HepG2 (cell line): ENCODE data around the gene RSKR. TPM values are rescaled to one million over a fixed set of nuclear protein-coding genes. Genes with fewer than 3 reads are reported as not detected.

ENCODE experiments used
- ATAC-seq: fragments of 200-7000 bp; cut with Tn5 transposase; 3 replicates; pipeline ENCODE4 v1.9.1; 2020; ENCODE audit warnings: mild to moderate bottlenecking, moderate library complexity
- BruUV-seq: library from RNA; stranded (reverse); fragments of 400-500 nt; replicated peaks from 2 replicates; lab custom pipeline; 2021; lab: Mats Ljungman, UMichigan
- CTCF ChIA-PET: fragments of 300-600 bp; formaldehyde crosslinking; extraction: SDS; loops from one replicate; lab custom pipeline; 2021; ENCODE audit warnings: low total read pairs, inconsistent platforms, low intra/inter-chr PET ratio; lab: Yijun Ruan, JAX
- POLR2A ChIA-PET: fragments of 350-600 bp; sonication (Branson Sonifier 250); formaldehyde crosslinking; loops from one replicate; lab custom pipeline; 2020; ENCODE audit warnings: antibody characterized with exemption, inconsistent platforms; lab: Yijun Ruan, JAX
- DNase-seq: peaks from one replicate; pipeline ENCODE4 v3.0.0-alpha.2; 2015; ENCODE audit warnings: low spot score
- FAIRE-seq: peaks from 3 replicates; lab custom pipeline; 2011; peaks lifted over from hg19 to GRCh38; lab: Jason Lieb, UNC
- H2AFZ ChIP-seq: one replicate; pipeline ENCODE4 v1.6.1; 2011; ENCODE audit warnings: low read length, inconsistent platforms
- H3K27ac ChIP-seq: fragments of 300-600 bp; 3 replicates; pipeline ENCODE4 v1.8.0; 2011; ENCODE audit warnings: mixed run types, mild to moderate bottlenecking, mixed read lengths, low read length, inconsistent platforms; ENCODE audit not compliant: insufficient read depth; ENCODE audit errors: extremely low read length
- H3K27me3 ChIP-seq, 2 experiments: fragments of 200-600 bp in 1 of 2; 2 replicates in 1 of 2; 3 replicates in 1 of 2; pipeline versions ENCODE4 v1.6.0 to v1.8.0; 2011; ENCODE audit warnings: low read length in 2 of 2, mild to moderate bottlenecking in 2 of 2, moderate library complexity in 2 of 2, inconsistent platforms in 1 of 2; ENCODE audit not compliant: insufficient read depth in 2 of 2, control insufficient read depth in 1 of 2
- H3K36me3 ChIP-seq, 2 experiments: fragments of 200-600 bp in 1 of 2; replicated peaks in 1 of 2; 2 replicates in 1 of 2; 3 replicates in 1 of 2; pipeline versions ENCODE4 v1.5.1 to v1.8.0; 2011; ENCODE audit warnings: low read length in 2 of 2, inconsistent platforms in 1 of 2; ENCODE audit not compliant: insufficient read depth in 2 of 2, control insufficient read depth in 1 of 2
- H3K4me1 ChIP-seq: 2 replicates; pipeline ENCODE4 v1.5.1; 2012; ENCODE audit warnings: low read length, inconsistent platforms; ENCODE audit not compliant: insufficient read depth
- H3K4me2 ChIP-seq: 2 replicates; pipeline ENCODE4 v1.6.0; 2011; ENCODE audit warnings: low read depth, low read length, inconsistent platforms
- H3K4me3 ChIP-seq, 3 experiments: fragments of 200-600 bp in 1 of 3; sonication (generic), shearing (Covaris generic) in 1 of 3; replicated peaks in 1 of 3; 2 replicates each; pipeline ENCODE4 v1.5.1; 2011 to 2016; ENCODE audit warnings: low read length in 3 of 3, inconsistent platforms in 2 of 3, low read depth in 2 of 3, mild to moderate bottlenecking in 2 of 3, control low read depth in 1 of 3, mixed read lengths in 1 of 3; ENCODE audit not compliant: insufficient read depth in 1 of 3
- H3K79me2 ChIP-seq: one replicate; pipeline ENCODE4 v1.6.1; 2011; ENCODE audit warnings: low read length, inconsistent platforms; ENCODE audit not compliant: insufficient read depth
- H3K9ac ChIP-seq: 2 replicates; pipeline ENCODE4 v1.6.0; 2011; ENCODE audit warnings: mild to moderate bottlenecking, low read depth, low read length, inconsistent platforms; ENCODE audit not compliant: insufficient read depth
- H3K9me3 ChIP-seq: 2 replicates; pipeline ENCODE4 v1.5.1; 2012; ENCODE audit warnings: mild to moderate bottlenecking, low read length
- H4K20me1 ChIP-seq: 2 replicates; pipeline ENCODE4 v1.6.0; 2011; ENCODE audit warnings: inconsistent platforms, mild to moderate bottlenecking, low read length, moderate library complexity; ENCODE audit not compliant: insufficient read depth
- BCL6 ChIP-seq: IDR thresholded peaks from 2 replicates; pipeline ENCODE4 v1.6.1; 2016; ENCODE audit warnings: missing genetic modification reagents, missing compliant biosample characterization
- FUBP1 ChIP-seq: sonication (generic); formaldehyde crosslinking; IDR thresholded peaks from 2 replicates; pipeline ENCODE4 v1.5.1; 2020; ENCODE audit warnings: missing genetic modification reagents, mild to moderate bottlenecking, borderline replicate concordance
- HOXA7 ChIP-seq: sonication (generic); formaldehyde crosslinking; IDR thresholded peaks from 2 replicates; pipeline ENCODE4 v1.8.1; 2022; ENCODE audit warnings: mild to moderate bottlenecking, missing genetic modification reagents, moderate library complexity
- KDM1A ChIP-seq: IDR thresholded peaks from 2 replicates; pipeline ENCODE4 v1.6.1; 2016; ENCODE audit warnings: missing compliant biosample characterization
- NR2F6 ChIP-seq, 2 experiments: IDR thresholded peaks; 2 replicates each; pipeline ENCODE4 v1.6.1; 2016; ENCODE audit warnings: antibody characterized with exemption in 1 of 2, mild to moderate bottlenecking in 1 of 2
- PREB ChIP-seq: sonication (generic); formaldehyde crosslinking; IDR thresholded peaks from 2 replicates; pipeline ENCODE4 v1.4.0; 2020; ENCODE audit warnings: missing genetic modification reagents
- RBAK ChIP-seq: sonication (generic); formaldehyde crosslinking; IDR thresholded peaks from 2 replicates; pipeline ENCODE4 v1.5.1; 2020; ENCODE audit warnings: mild to moderate bottlenecking, missing genetic modification reagents
- RCOR2 ChIP-seq: IDR thresholded peaks from 2 replicates; pipeline ENCODE4 v1.6.1; 2016; ENCODE audit warnings: missing biosample characterization, missing genetic modification reagents
- SOX6 ChIP-seq, 2 experiments: fragments of 450-650 bp in 1 of 2; sonication (generic) in 1 of 2; formaldehyde crosslinking in 1 of 2; IDR thresholded peaks; 2 replicates each; pipeline versions ENCODE4 v1.4.0 to v1.6.1; 2017 to 2020; ENCODE audit warnings: antibody characterized with exemption in 1 of 2, mild to moderate bottlenecking in 1 of 2, missing genetic modification reagents in 1 of 2
- SP140L ChIP-seq: sonication (generic); formaldehyde crosslinking; IDR thresholded peaks from 2 replicates; pipeline ENCODE4 v1.4.0; 2020; ENCODE audit warnings: missing genetic modification reagents, borderline replicate concordance
- ZFP36L2 ChIP-seq: sonication (generic); formaldehyde crosslinking; IDR thresholded peaks from 2 replicates; pipeline ENCODE4 v1.4.0; 2020; ENCODE audit warnings: missing genetic modification reagents
- ZNF335 ChIP-seq: sonication (generic); formaldehyde crosslinking; IDR thresholded peaks from 2 replicates; pipeline ENCODE4 v1.4.0; 2020; ENCODE audit warnings: missing genetic modification reagents
- ZNF451 ChIP-seq: sonication (generic); formaldehyde crosslinking; IDR thresholded peaks from 2 replicates; pipeline ENCODE4 v1.5.0; 2020; ENCODE audit warnings: mild to moderate bottlenecking, missing genetic modification reagents
- WGBS: methylation state at CpG from one replicate; pipeline ENCODE4 v1.1.6; 2017; ENCODE audit warnings: low lambda C conversion rate; 5-methylcytosine and 5-hydroxymethylcytosine counted together
- in situ Hi-C: cut with HindIII; loops from 2 replicates; pipeline ENCODE4 v1.10.0; 2017; ENCODE audit warnings: low pct_unique_long_range_greater_than_20kb; ENCODE audit not compliant: extremely low pct_ligation_motif_present
- intact Hi-C: fragments of 100-400 bp; cut with micrococcal nuclease; formaldehyde crosslinking; loops from one replicate; pipeline ENCODE4 v1.10.0; 2022; ENCODE audit not compliant: unreplicated experiment
- polyA plus RNA-seq, 8 experiments: library from polyadenylated mRNA; depleted of rRNA in 3 of 8; stranded (reverse) in 7 of 8; unstranded in 1 of 8; fragments of >200 nt; fragmentation: Illumina TruSeq in 4 of 8; extraction: Trizol in 4 of 8; gene quantifications; 2 replicates each; pipeline versions ENCODE4 v1.2.1 to v1.2.3, GENCODE V29; 2011 to 2016; ENCODE audit warnings: low read depth in 4 of 8, missing spikeins in 1 of 8, mixed read lengths in 1 of 8; ENCODE audit not compliant: insufficient read depth in 1 of 8
- total RNA-seq, 5 experiments: library from RNA; depleted of rRNA; stranded (reverse); fragments of >200 nt; fragmentation: Illumina TruSeq; extraction: Trizol; gene quantifications; 2 replicates each; pipeline ENCODE4 v1.2.3, GENCODE V29; 2016; ENCODE audit warnings: low read depth in 1 of 5
- TF ChIP-seq, protein P1 (sequence below): sonication (generic); formaldehyde crosslinking; conservative IDR thresholded peaks from 2 replicates; pipeline ENCODE4 v1.4.0; 2020; ENCODE audit warnings: mild to moderate bottlenecking, missing genetic modification reagents, moderate library complexity
- TF ChIP-seq, protein P2 (sequence below): sonication (generic); formaldehyde crosslinking; conservative IDR thresholded peaks from 2 replicates; pipeline ENCODE4 v1.4.0; 2020; ENCODE audit warnings: missing genetic modification reagents

Gene RSKR
- total and polyA plus RNA-seq, 2 of the 13 experiments (the other 11 are each of a cell fraction or from before 2014, with no cell fraction given), result 5.0 to 10.4 TPM

GRCh38 chr17:28597606-28598383 is 16.2 kb downstream of the RSKR start (continued):
- TF ChIP-seq NR2F6 (IDR thresholded peaks at IDR 0.05) (peak; percentile 52), NR2F6 (CRISPR knock-in tag; IDR thresholded peaks at IDR 0.05) (no peak), ZFP36L2 (no peak), SOX6 (IDR thresholded peaks at IDR 0.05) (no peak), SOX6 (CRISPR knock-in tag; IDR thresholded peaks at IDR 0.05) (no peak)
- TF ChIP-seq, protein P1, sequence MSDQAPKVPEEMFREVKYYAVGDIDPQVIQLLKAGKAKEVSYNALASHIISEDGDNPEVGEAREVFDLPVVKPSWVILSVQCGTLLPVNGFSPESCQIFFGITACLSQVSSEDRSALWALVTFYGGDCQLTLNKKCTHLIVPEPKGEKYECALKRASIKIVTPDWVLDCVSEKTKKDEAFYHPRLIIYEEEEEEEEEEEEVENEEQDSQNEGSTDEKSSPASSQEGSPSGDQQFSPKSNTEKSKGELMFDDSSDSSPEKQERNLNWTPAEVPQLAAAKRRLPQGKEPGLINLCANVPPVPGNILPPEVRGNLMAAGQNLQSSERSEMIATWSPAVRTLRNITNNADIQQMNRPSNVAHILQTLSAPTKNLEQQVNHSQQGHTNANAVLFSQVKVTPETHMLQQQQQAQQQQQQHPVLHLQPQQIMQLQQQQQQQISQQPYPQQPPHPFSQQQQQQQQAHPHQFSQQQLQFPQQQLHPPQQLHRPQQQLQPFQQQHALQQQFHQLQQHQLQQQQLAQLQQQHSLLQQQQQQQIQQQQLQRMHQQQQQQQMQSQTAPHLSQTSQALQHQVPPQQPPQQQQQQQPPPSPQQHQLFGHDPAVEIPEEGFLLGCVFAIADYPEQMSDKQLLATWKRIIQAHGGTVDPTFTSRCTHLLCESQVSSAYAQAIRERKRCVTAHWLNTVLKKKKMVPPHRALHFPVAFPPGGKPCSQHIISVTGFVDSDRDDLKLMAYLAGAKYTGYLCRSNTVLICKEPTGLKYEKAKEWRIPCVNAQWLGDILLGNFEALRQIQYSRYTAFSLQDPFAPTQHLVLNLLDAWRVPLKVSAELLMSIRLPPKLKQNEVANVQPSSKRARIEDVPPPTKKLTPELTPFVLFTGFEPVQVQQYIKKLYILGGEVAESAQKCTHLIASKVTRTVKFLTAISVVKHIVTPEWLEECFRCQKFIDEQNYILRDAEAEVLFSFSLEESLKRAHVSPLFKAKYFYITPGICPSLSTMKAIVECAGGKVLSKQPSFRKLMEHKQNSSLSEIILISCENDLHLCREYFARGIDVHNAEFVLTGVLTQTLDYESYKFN, result no peak

DNA sequence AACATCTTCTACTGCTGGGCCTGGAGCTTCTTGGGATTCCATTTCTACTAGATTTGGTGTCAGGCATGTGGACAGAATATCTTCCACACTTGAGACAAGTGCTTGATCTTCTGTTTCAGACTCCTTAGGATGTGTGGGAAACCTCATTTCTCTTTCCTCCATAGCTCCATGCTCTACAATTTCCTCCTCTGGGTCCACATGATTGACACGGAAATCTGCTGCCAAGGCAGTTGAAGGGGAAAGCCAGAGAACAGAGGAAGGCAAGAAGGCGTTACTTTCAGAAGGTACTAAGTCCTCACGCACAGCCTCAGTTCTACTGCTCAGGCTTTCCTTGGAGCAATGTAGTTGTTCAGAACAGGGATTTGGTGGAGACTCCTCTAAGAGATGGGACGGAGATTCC is 21.7 kb downstream of the RSKR start:
- no peak overlapping the region for H3K4me3 ChIP-seq
- no peak overlapping the region for H3K9ac ChIP-seq
- TF ChIP-seq ZNF335 (CRISPR knock-in tag) (no peak), BCL6 (CRISPR knock-in tag) (no peak), HOXA7 (no peak), SP140L (CRISPR knock-in tag) (no peak), KDM1A (CRISPR knock-in tag) (no peak), ZNF451 (no peak), RCOR2 (CRISPR knock-in tag) (no peak), RBAK (CRISPR knock-in tag) (no peak), PREB (CRISPR knock-in tag) (no peak), FUBP1 (CRISPR knock-in tag) (no peak)
- TF ChIP-seq, protein P2, sequence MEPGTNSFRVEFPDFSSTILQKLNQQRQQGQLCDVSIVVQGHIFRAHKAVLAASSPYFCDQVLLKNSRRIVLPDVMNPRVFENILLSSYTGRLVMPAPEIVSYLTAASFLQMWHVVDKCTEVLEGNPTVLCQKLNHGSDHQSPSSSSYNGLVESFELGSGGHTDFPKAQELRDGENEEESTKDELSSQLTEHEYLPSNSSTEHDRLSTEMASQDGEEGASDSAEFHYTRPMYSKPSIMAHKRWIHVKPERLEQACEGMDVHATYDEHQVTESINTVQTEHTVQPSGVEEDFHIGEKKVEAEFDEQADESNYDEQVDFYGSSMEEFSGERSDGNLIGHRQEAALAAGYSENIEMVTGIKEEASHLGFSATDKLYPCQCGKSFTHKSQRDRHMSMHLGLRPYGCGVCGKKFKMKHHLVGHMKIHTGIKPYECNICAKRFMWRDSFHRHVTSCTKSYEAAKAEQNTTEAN, result no peak

More for the DNA sequence above, 21.7 kb downstream of the RSKR start:
- intact Hi-C loops, result no loop called here
- Histone ChIP-seq H3K27me3 (no peaks in the 10 kb centered on the region), H3K79me2 (peaks cover 3% of the 10 kb centered on the region), H3K9me3 (no peaks in the 10 kb centered on the region), H2AFZ (no peak overlapping the region), H4K20me1 (no peaks in the 10 kb centered on the region), H3K4me2 (no peak overlapping the region), H3K36me3 (peaks cover 17 to 43% of the 10 kb centered on the region in 2 experiments), H3K4me1 (peaks cover 3% of the 10 kb centered on the region), H3K27ac (no peak overlapping the region)
- in situ Hi-C loops, result no loop called here
- DNase-seq (no peak), FAIRE-seq (no peak), ATAC-seq (no peak)
- 95% methylated on average over 4 of the region's 4 CpGs for WGBS
- ChIA-PET CTCF (no interaction called here), POLR2A (no interaction called here)
- BruUV-seq, result TSS peak; percentile 37
